Measurements from ENCODE around the gene NELL1.

The NELL1 gene

GRCh38 chr11:21554284-21554683, 884.9 kb downstream of the NELL1 start:
- TF ChIP-seq CTCF (IDR thresholded peaks at IDR 0.05), result no peak
- H3K27ac ChIP-seq, result no peak overlapping the region
- no peaks in the 10 kb centered on the region for H3K27me3 ChIP-seq (ENCODE audit: control insufficient read depth, insufficient read depth, low read length)
- H3K36me3 ChIP-seq (ENCODE audit: control insufficient read depth, insufficient read depth, low read length), result no peaks in the 10 kb centered on the region
- H3K4me2 ChIP-seq (ENCODE audit: low read length), result no peak overlapping the region
- peaks cover 3% of the 10 kb centered on the region for H3K4me1 ChIP-seq
- no peaks in the 10 kb centered on the region for H3K9me3 ChIP-seq (ENCODE audit: control insufficient read depth, low read length)
- no peak overlapping the region for H3K4me3 ChIP-seq (ENCODE audit: low read depth, low read length)
- H3K79me2 ChIP-seq, result no peaks in the 10 kb centered on the region
- H3K9ac ChIP-seq, result no peak overlapping the region
- H2AFZ ChIP-seq, result no peak overlapping the region

GRCh38 chr11:21556926-21557325, 887.5 kb downstream of the NELL1 start:
- Histone ChIP-seq H3K27me3 (ENCODE audit: control insufficient read depth, insufficient read depth, low read length) (no peaks in the 10 kb centered on the region), H3K36me3 (ENCODE audit: control insufficient read depth, insufficient read depth, low read length) (no peaks in the 10 kb centered on the region), H2AFZ (no peak overlapping the region), H3K4me3 (ENCODE audit: low read depth, low read length) (no peak overlapping the region), H3K4me2 (ENCODE audit: low read length) (no peak overlapping the region), H3K9me3 (ENCODE audit: control insufficient read depth, low read length) (no peaks in the 10 kb centered on the region), H3K4me1 (peaks cover 3% of the 10 kb centered on the region), H3K27ac (no peak overlapping the region), H3K79me2 (no peaks in the 10 kb centered on the region), H3K9ac (no peak overlapping the region)
- no peak for TF ChIP-seq CTCF (IDR thresholded peaks at IDR 0.05)

- H3K36me3 ChIP-seq (ENCODE audit: control insufficient read depth, insufficient read depth, low read length), result no peaks in the 10 kb centered on the region
- no peak overlapping the region for H3K4me3 ChIP-seq (ENCODE audit: low read depth, low read length)
- H3K9me3 ChIP-seq (ENCODE audit: control insufficient read depth, low read length), result no peaks in the 10 kb centered on the region
- no peaks in the 10 kb centered on the region for H3K4me1 ChIP-seq
- no peak overlapping the region for H2AFZ ChIP-seq
- no peak overlapping the region for H3K9ac ChIP-seq
- TF ChIP-seq CTCF (IDR thresholded peaks at IDR 0.05), result no peak
- H3K4me2 ChIP-seq (ENCODE audit: low read length), result no peak overlapping the region
- no peaks in the 10 kb centered on the region for H3K27me3 ChIP-seq (ENCODE audit: control insufficient read depth, insufficient read depth, low read length)
- H3K79me2 ChIP-seq, result no peaks in the 10 kb centered on the region
- no peak overlapping the region for H3K27ac ChIP-seq
Observed at GRCh38 chr11:21560466-21560975, 891.1 kb downstream of the NELL1 start.

GRCh38 chr11:21561581-21561980, 892.2 kb downstream of the NELL1 start:
- no peaks in the 10 kb centered on the region for H3K79me2 ChIP-seq
- H3K27me3 ChIP-seq (ENCODE audit: control insufficient read depth, insufficient read depth, low read length), result no peaks in the 10 kb centered on the region
- no peak overlapping the region for H3K9ac ChIP-seq
- H3K9me3 ChIP-seq (ENCODE audit: control insufficient read depth, low read length), result no peaks in the 10 kb centered on the region
- no peaks in the 10 kb centered on the region for H3K4me1 ChIP-seq
- H2AFZ ChIP-seq, result no peak overlapping the region
- no peak overlapping the region for H3K27ac ChIP-seq
- TF ChIP-seq CTCF (IDR thresholded peaks at IDR 0.05), result no peak
- no peak overlapping the region for H3K4me2 ChIP-seq (ENCODE audit: low read length)
- no peak overlapping the region for H3K4me3 ChIP-seq (ENCODE audit: low read depth, low read length)
- no peaks in the 10 kb centered on the region for H3K36me3 ChIP-seq (ENCODE audit: control insufficient read depth, insufficient read depth, low read length)

GRCh38 chr11:21564095-21564494, 894.7 kb downstream of the NELL1 start:
- Histone ChIP-seq H3K36me3 (ENCODE audit: control insufficient read depth, insufficient read depth, low read length) (no peaks in the 10 kb centered on the region), H3K27ac (no peak overlapping the region), H3K9ac (no peak overlapping the region), H2AFZ (no peak overlapping the region), H3K4me2 (ENCODE audit: low read length) (no peak overlapping the region), H3K27me3 (ENCODE audit: control insufficient read depth, insufficient read depth, low read length) (no peaks in the 10 kb centered on the region), H3K79me2 (no peaks in the 10 kb centered on the region), H3K4me3 (ENCODE audit: low read depth, low read length) (no peak overlapping the region), H3K9me3 (ENCODE audit: control insufficient read depth, low read length) (no peaks in the 10 kb centered on the region), H3K4me1 (no peaks in the 10 kb centered on the region)
- TF ChIP-seq CTCF (IDR thresholded peaks at IDR 0.05), result no peak
